Activated B cell treated with CpG ODN at 0.5 μM for 24 hours (primary cell): ENCODE results near the gene DPEP1. TPM values are rescaled to one million over a fixed set of nuclear protein-coding genes. Genes with fewer than 3 reads are reported as not detected.
"Not testable (repeated sequence)": the region's sequence is repeated elsewhere in the genome, so short reads cannot be mapped to it uniquely, and the experiment has no call there.

Source experiments
- ATAC-seq: fragments of 200-7000 bp; cut with Tn5 transposase; one replicate; pipeline ENCODE4 v1.10.0; 2021; ENCODE audit warnings: low read depth, mild to moderate bottlenecking, moderate library complexity
- CTCF ChIA-PET: fragments of 350-600 bp; sonication (Branson Sonifier 250); formaldehyde crosslinking; loops from one replicate; lab custom pipeline; 2021; ENCODE audit warnings: antibody characterized with exemption; lab: Charles Lee
- POLR2A ChIA-PET: fragments of 350-600 bp; sonication (Branson Sonifier 250); formaldehyde crosslinking; loops from one replicate; lab custom pipeline; 2021; ENCODE audit warnings: antibody characterized with exemption; lab: Charles Lee
- DNase-seq: peaks from one replicate; pipeline ENCODE4 v3.0.0; 2022
- H3K27ac Mint-ChIP-seq: one replicate; pipeline ENCODE4 v1.8.0; 2020; ENCODE audit warnings: mixed read lengths
- H3K27me3 Mint-ChIP-seq: one replicate; pipeline ENCODE4 v1.8.0; 2021; ENCODE audit warnings: mixed read lengths
- H3K36me3 Mint-ChIP-seq: one replicate; pipeline ENCODE4 v1.8.0; 2021; ENCODE audit warnings: low read depth, mixed read lengths
- H3K4me1 Mint-ChIP-seq: one replicate; pipeline ENCODE4 v1.8.0; 2021; ENCODE audit warnings: mixed read lengths
- H3K4me3 Mint-ChIP-seq: one replicate; pipeline ENCODE4 v1.8.0; 2020; ENCODE audit warnings: mild to moderate bottlenecking, mixed read lengths
- H3K9me3 Mint-ChIP-seq: one replicate; pipeline ENCODE4 v1.8.0; 2020; ENCODE audit warnings: mixed read lengths
- CTCF ChIP-seq: fragments of 200-600 bp; IDR thresholded peaks from one replicate; pipeline ENCODE4 v1.8.0; 2022; ENCODE audit warnings: antibody characterized with exemption, mild to moderate bottlenecking
- intact Hi-C: fragments of 100-400 bp; cut with micrococcal nuclease; formaldehyde crosslinking; loops from one replicate; pipeline ENCODE4 v1.15.1; 2024
- total RNA-seq: library from RNA; stranded (reverse); gene quantifications from 2 replicates; pipeline ENCODE4 v1.2.3, GENCODE V29; 2022

DPEP1 gene
- total RNA-seq, 1 donor from 2014 or later: not detected

DNA sequence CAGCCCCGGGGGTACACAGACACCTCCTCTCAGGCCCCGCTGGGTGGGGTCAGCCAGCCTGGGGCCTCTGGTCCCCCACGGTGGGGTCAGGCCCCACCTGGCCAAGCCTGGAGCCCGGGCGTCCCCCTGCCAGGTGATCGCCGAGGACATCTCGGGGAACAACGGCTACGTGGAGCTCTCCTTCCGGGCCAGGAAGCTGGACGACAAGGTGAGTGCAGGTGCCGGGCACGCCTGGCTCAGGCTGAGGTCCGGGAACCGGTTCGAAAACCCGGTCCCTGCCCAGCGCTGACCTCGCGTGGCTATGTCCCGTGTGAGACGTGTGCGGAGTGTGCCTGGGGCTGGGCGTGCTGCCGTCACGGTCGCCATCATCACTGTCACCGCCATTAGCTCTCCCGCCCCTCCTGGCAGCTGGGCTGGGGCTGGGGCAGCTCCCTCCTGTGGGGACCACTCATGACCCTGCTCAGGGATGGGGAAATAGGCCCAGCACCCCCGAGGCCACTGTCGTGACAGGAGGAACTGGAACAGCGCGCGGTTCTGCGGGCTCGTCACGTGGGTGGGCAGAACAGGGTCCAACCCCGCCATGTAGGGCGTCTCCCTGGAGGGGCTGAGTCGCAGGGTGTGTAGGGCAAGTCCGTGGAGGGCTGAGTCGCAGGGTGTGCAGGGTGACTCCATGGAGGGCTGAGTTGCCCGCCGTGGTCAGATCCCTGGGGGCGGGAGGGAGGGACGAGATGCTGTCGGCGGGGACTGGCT lies 29.4 kb upstream of the DPEP1 start:
- DNase-seq (no peak), ATAC-seq (no peak)
- ChIA-PET CTCF (no interaction called here), POLR2A (no interaction called here)
- TF ChIP-seq CTCF: no peak
- Mint-ChIP-seq H3K27ac (no peak overlapping the region), H3K4me1 (no peaks in the 10 kb centered on the region), H3K27me3 (no peaks in the 10 kb centered on the region), H3K36me3 (no peaks in the 10 kb centered on the region), H3K4me3 (no peak overlapping the region), H3K9me3 (no peaks in the 10 kb centered on the region)
- intact Hi-C loops: no loop called here

DNA sequence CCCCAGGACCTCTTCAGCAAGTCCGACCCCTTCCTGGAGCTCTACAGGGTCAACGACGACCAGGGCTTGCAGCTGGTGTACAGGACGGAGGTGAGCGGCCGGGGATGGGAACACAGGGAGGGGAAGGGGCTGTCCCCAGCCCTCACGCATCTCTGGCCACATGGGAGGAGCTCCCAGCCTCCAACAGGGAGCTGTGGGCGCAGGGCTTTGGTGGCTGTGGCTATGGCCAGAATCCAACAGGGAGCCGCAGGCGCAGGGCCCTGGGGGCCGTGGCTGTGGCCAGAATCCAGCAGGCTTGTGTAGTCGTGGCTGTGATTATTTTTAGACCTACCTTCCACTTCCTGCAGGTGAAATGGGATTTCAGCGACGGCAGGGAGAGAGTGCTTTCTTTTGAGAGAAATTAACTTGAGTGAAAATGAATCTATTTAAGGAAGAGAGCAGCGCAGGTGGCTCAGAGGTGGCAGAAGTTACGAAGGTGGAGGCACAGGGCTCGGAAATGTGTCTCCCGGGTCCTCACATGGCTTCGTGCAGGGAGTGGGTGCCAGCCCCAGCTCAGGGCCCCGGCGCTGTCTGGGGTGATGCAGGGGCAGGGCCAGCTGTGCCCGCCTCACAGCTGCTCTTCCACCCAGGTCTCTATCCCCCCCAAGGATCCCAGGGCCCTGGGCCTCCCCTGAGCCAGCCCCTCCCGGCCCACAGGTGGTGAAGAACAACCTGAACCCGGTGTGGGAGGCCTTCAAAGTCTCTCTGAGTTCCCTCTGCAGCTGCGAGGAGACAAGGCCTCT lies 28.5 kb upstream of the DPEP1 start:
- Mint-ChIP-seq H3K9me3 (no peaks in the 10 kb centered on the region), H3K4me1 (no peaks in the 10 kb centered on the region), H3K27me3 (no peaks in the 10 kb centered on the region), H3K27ac (no peak overlapping the region), H3K36me3 (no peaks in the 10 kb centered on the region), H3K4me3 (no peak overlapping the region)
- intact Hi-C loops: no loop called here
- POLR2A ChIA-PET: no interaction called here
- CTCF ChIA-PET: no interaction called here
- TF ChIP-seq CTCF: no peak
- ATAC-seq (no peak), DNase-seq (no peak)

- H3K27me3 Mint-ChIP-seq: no peaks in the 10 kb centered on the region
- H3K9me3 Mint-ChIP-seq: no peaks in the 10 kb centered on the region
- CTCF ChIA-PET: no interaction called here
- H3K4me3 Mint-ChIP-seq: no peak overlapping the region
- no peaks in the 10 kb centered on the region for H3K36me3 Mint-ChIP-seq
- no peak overlapping the region for H3K27ac Mint-ChIP-seq
- ATAC-seq: no peak
- POLR2A ChIA-PET: interaction anchor here (0.8 kb wide), 1 partner anchor 21 kb away, joined by 3 read pairs; no protein-coding TSS in a partner anchor
- DNase-seq: no peak
- TF ChIP-seq CTCF: no peak
- no peaks in the 10 kb centered on the region for H3K4me1 Mint-ChIP-seq
- intact Hi-C loops: no loop called here
These were observed 27.2 kb upstream of the DPEP1 start for GRCh38 chr16:89586218-89586617.

DNA sequence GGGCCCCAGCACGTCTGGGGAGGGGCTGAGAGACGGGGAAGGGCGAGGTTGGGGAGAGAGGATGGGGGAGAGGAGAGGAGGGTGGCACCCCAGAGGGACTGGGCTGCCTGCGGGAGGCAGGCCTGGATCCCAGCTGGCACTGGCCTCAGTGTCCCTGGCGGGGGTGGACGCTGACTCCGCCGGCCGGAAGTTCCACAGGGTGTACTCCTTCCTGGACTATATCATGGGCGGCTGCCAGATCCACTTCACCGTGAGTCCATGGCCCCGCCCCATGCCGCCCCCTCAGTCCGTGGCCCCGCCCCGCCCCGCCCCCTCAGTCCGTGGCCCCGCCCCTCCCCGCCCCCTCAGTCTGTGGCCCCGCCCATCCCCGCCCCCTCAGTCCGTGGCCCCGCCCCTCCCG lies 26.6 kb upstream of the DPEP1 start:
- intact Hi-C loops: no loop called here
- no peaks in the 10 kb centered on the region for H3K4me1 Mint-ChIP-seq
- ChIA-PET POLR2A (interaction anchor here (0.8 kb wide), 1 partner anchor 21 kb away, joined by 3 read pairs; no protein-coding TSS in a partner anchor), CTCF (no interaction called here)
- DNase-seq (no peak), ATAC-seq (no peak)
- TF ChIP-seq CTCF: no peak
- H3K27me3 Mint-ChIP-seq: no peaks in the 10 kb centered on the region
- H3K36me3 Mint-ChIP-seq: no peaks in the 10 kb centered on the region
- no peak overlapping the region for H3K27ac Mint-ChIP-seq
- no peak overlapping the region for H3K4me3 Mint-ChIP-seq
- no peaks in the 10 kb centered on the region for H3K9me3 Mint-ChIP-seq

- H3K4me3 Mint-ChIP-seq, H3K4me1 Mint-ChIP-seq, H3K36me3 Mint-ChIP-seq, H3K9me3 Mint-ChIP-seq, ATAC-seq, DNase-seq, H3K27ac Mint-ChIP-seq, CTCF ChIA-PET, intact Hi-C loops, H3K27me3 Mint-ChIP-seq, POLR2A ChIA-PET: not testable (repeated sequence)
These were observed 25.8 kb upstream of the DPEP1 start for GRCh38 chr16:89587676-89588075.
